ENCODE data around the gene PRDM15. TPM values are rescaled to one million over a fixed set of nuclear protein-coding genes. Genes with fewer than 3 reads are reported as not detected.

Gene PRDM15
- total RNA-seq, 2 donors from 2014 or later = 6.7 to 18.1 TPM

DNA sequence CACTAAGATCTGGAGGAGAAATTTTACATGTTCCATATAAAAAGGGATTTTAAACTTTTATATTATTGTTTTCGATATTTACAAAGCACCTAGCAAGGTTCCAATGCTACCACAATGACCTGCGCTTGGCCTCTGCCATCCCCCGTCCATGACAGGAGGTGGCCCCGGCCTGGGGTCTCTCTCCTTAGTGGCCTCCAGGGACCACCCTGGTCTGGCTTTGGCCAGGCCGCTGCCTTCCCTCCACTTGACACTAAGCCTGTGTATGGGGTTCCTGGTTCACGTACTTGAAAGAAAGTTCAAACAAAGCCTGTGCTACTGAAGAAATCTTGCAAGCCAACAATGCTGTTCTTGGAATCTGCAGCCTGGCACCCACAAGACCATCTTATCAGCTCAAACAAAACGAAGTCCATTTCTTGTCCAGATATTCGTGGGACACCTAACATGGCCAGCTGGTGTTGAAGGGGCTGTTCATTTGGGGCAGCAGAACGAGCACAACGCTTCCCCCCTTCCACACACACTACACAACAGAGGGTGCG lies 12.8 kb downstream of the PRDM15 start:
- Histone ChIP-seq H3K4me3 (no peak overlapping the region), H3K27me3 (replicated peaks; ENCODE audit: insufficient read depth) (no peaks in the 10 kb centered on the region), H3K9me3 (no peaks in the 10 kb centered on the region), H3K4me1 (replicated peaks) (no peaks in the 10 kb centered on the region), H3K27ac (no peak overlapping the region), H3K36me3 (no peaks in the 10 kb centered on the region)
- TF ChIP-seq, protein P1, sequence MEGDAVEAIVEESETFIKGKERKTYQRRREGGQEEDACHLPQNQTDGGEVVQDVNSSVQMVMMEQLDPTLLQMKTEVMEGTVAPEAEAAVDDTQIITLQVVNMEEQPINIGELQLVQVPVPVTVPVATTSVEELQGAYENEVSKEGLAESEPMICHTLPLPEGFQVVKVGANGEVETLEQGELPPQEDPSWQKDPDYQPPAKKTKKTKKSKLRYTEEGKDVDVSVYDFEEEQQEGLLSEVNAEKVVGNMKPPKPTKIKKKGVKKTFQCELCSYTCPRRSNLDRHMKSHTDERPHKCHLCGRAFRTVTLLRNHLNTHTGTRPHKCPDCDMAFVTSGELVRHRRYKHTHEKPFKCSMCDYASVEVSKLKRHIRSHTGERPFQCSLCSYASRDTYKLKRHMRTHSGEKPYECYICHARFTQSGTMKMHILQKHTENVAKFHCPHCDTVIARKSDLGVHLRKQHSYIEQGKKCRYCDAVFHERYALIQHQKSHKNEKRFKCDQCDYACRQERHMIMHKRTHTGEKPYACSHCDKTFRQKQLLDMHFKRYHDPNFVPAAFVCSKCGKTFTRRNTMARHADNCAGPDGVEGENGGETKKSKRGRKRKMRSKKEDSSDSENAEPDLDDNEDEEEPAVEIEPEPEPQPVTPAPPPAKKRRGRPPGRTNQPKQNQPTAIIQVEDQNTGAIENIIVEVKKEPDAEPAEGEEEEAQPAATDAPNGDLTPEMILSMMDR (IDR thresholded peaks at IDR 0.05) = no peak
- no peak for TF ChIP-seq POLR2AphosphoS5 (IDR thresholded peaks at IDR 0.05)
- TF ChIP-seq POLR2A (IDR thresholded peaks at IDR 0.05) = no peak
- no peak for DNase-seq (ENCODE audit: low spot score)
- 66% methylated on average over 11 of the region's 11 CpGs for WGBS
- intact Hi-C loops (cut with DNase I) = no loop called here

DNA sequence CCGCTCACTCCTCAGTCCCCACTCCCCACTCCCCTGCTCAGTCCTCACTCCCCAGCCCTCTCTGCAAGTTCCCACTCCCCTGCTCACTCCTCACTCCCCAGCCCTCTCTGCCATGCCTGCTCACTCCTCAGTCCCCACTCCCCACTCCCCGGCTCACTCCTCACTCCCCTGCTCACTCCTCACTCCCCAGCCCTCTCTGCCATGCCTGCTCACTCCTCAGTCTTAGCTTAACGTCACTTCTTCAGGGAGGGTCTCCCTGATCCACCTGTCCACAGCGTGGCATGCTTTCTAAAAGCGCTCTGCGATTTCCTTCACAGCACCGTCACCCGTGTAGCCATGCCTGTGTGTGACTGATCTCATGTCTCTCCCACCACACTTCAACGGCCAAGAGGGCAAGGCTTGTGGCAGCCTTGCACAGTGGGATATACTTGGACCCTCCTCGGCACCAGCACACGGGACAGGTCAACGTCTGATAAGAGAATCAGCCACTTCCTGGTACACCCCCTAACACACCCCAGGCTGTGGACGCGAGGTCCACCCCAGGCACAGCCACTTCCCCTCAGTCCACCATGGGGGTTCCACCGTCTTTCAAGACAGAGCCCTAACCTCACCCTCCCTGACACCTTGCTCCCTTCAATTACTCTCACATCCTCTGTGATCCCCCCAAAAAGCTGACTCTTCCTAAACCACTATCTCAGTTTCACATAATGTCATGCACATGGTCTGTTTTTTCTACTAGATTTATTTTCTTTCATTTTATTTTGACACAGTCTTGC lies 14.0 kb downstream of the PRDM15 start:
- H3K27ac ChIP-seq = no peak overlapping the region

DNA sequence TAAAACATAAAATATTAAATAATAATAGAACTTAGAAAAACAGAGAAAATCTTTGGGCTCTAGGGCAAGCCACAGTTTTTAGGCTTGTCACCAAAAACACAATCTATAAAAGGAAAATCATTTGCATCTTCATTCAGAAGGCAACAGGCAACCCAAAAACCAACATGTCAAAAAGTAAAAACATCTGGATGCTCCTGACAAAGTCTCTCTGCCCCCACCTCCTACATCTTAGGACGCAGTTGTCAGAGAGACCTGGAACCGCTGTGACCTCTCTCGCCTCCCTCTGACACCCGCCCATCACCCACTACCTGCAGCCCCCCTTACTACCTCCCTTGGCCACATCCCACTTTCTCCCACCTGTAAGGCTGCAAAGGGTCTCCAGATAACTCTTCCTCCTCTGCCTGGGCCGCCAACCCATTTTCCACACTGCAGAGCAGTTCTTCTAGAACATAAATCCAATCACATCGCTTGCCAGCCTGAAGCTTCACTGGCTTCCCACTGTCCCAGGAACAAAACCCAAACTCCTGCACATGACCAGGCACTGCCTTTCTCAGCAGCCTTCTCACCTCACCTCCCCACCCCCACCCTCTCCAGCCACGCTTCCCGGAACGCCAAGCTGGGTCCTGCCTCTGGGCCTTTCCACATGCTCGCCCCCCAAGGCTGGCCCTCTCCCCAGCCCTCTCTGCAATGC lies 14.7 kb downstream of the PRDM15 start:
- no peak for DNase-seq (ENCODE audit: low spot score)
- H3K9me3 ChIP-seq = no peaks in the 10 kb centered on the region
- no peaks in the 10 kb centered on the region for H3K36me3 ChIP-seq
- TF ChIP-seq, protein P1 (IDR thresholded peaks at IDR 0.05) = no peak
- TF ChIP-seq POLR2AphosphoS5 (IDR thresholded peaks at IDR 0.05) (no peak), POLR2A (IDR thresholded peaks at IDR 0.05) (no peak)
- no peak overlapping the region for H3K27ac ChIP-seq
- 91% methylated on average over 10 of the region's 10 CpGs for WGBS
- intact Hi-C loops (cut with DNase I) = no loop called here
- H3K27me3 ChIP-seq (replicated peaks; ENCODE audit: insufficient read depth) = no peaks in the 10 kb centered on the region
- H3K4me3 ChIP-seq = no peak overlapping the region
- H3K4me1 ChIP-seq (replicated peaks) = no peaks in the 10 kb centered on the region

More for the DNA sequence above, 14.0 kb downstream of the PRDM15 start:
- Histone ChIP-seq H3K4me1 (replicated peaks) (no peaks in the 10 kb centered on the region), H3K9me3 (no peaks in the 10 kb centered on the region), H3K4me3 (no peak overlapping the region), H3K27me3 (replicated peaks; ENCODE audit: insufficient read depth) (no peaks in the 10 kb centered on the region), H3K36me3 (no peaks in the 10 kb centered on the region)
- TF ChIP-seq POLR2AphosphoS5 (IDR thresholded peaks at IDR 0.05) = no peak
- TF ChIP-seq, protein P1 (IDR thresholded peaks at IDR 0.05) = no peak
- no peak for TF ChIP-seq POLR2A (IDR thresholded peaks at IDR 0.05)
- DNase-seq (ENCODE audit: low spot score) = no peak
- intact Hi-C loops (cut with DNase I) = no loop called here
- 88% methylated on average over 15 of the region's 15 CpGs for WGBS

DNA sequence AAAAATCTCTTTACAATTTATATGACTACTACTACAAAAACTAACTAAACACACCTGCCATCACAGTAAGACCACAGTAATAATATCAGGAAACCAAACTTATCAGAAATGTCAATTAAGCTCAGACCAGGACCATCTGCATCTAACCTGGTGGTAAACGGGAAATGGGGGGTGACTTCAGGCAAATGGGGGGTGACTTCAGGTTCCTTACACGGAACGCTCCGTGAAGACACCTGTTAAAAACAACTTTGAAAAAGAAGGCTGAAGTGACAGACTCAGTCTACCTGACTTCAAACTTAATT lies 15.8 kb downstream of the PRDM15 start:
- H3K4me3 ChIP-seq = no peak overlapping the region
- no peaks in the 10 kb centered on the region for H3K36me3 ChIP-seq
- H3K9me3 ChIP-seq = no peaks in the 10 kb centered on the region
- H3K4me1 ChIP-seq (replicated peaks) = no peaks in the 10 kb centered on the region
- DNase-seq (ENCODE audit: low spot score) = no peak
- TF ChIP-seq POLR2A (IDR thresholded peaks at IDR 0.05) (no peak), POLR2AphosphoS5 (IDR thresholded peaks at IDR 0.05) (no peak)
- TF ChIP-seq, protein P1 (IDR thresholded peaks at IDR 0.05) = no peak
- intact Hi-C loops (cut with DNase I) = no loop called here
- no peaks in the 10 kb centered on the region for H3K27me3 ChIP-seq (replicated peaks; ENCODE audit: insufficient read depth)
- 84% methylated on average over 4 of the region's 4 CpGs for WGBS
- no peak overlapping the region for H3K27ac ChIP-seq

Data from prostate gland (tissue), 2 donors.